ENCODE results near the gene QRICH2.
"Not testable (repeated sequence)": the region's sequence is repeated elsewhere in the genome, so short reads cannot be mapped to it uniquely, and the experiment has no call there.

Gene QRICH2

DNA sequence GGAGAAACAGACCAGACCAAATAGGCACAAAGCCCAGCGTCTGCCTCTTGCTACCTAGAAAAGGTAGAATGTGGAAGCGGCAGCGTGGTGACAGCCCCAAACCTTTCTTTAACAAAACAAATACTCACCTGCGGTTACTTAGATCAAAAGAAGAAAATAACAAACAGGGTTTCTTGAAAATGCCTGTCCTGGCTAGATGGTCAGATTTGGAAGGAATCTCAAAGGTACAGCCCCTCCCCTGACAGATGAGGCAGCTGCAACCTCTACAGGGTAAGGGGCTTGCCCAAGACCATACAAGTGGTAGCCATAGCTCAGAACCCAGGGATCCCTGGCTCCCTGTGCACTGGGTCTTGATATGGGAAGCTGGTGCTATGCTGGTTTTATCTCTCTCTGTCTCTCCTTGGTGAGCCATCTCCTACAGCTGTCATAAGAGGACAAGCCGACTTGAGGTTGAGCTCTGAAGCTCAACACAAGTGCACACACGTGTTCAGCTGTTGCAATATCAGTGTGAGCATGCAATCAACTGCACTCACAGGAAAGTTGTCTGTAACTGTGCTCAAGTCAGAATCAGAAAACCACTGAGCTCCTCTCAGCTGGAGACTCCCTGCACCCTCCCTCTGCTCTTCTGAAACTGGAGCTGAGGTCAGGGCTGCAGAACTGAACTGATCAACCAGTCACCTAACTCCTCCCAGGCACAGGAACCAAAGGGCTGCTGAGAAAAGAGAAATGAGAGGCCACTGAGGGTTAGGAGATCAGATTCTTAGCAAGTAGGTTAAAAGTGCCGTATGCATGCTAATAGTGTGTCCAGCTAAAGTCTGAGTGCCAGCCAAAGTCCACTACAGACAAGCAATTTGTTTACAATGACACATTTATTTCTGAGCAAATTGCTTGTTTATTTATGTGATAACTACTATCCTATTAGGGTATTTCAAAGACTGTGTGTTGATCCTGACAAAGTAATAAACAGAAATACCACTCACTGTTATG lies 61.7 kb downstream of the QRICH2 start:
- no peak for DNase-seq (ENCODE audit: low spot score)

- DNase-seq (ENCODE audit: low spot score): not testable (repeated sequence)
These were observed 63.4 kb downstream of the QRICH2 start for GRCh38 chr17:76244721-76245120.

DNA sequence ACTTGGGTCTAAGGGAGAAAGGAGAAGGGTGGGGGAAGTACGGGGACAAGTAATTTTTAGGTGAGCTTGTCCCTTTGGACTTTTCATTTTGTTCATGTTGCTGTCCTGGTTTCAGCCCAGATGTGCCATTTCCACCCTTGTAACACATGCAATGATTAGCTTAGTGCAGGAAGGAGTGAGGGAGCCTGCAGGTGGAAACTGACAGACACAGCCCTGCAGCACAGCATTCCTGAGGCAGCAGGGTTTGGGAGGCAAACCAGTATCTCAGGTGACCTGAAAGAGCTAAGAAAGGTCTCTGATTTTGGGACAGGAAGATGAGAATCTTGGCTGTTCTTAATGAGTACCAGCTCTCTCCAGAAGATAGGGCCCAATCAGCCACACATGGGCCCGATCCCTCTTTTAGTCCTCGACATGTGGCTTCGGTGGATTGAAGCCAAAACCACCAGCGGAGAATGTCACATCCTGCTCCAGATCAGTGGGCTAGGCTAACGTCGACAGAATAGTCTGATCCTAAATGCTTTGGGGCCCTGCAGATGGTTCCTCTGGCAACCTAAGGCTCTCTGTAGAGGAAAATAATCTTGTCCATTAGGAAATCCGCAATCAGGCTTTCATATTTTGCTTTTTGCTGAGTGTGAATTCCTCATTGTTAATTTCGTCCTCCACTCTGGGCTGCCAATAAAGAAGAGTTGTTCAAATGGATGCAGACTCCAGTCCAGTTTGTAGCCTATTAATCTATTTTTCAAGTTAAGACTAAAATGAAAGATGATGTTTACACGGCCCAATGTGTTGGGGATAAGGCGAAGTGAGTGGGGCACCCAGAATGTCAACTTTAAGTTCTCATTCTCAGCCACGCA lies 64.0 kb downstream of the QRICH2 start:
- DNase-seq (ENCODE audit: low spot score): no peak

- no peak for DNase-seq (ENCODE audit: low spot score)
These were observed 66.3 kb downstream of the QRICH2 start for GRCh38 chr17:76241691-76242255.

DNA sequence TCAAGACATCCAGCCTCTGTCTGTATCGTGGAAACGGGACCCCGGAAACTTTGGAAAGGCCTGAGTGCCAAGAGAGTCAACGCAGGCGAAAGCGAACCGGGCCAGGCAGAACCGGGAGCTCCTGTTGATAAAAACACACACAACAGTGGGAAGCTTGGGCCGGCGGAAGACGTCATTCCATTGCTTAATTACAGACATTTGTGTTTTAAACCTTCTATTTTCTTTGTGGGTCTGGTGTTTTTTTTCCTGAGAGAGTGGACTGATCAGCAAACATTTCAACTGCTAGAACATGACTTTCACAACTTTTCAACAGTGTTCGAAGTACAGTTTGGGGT lies 66.9 kb downstream of the QRICH2 start:
- DNase-seq (ENCODE audit: low spot score): no peak

DNA sequence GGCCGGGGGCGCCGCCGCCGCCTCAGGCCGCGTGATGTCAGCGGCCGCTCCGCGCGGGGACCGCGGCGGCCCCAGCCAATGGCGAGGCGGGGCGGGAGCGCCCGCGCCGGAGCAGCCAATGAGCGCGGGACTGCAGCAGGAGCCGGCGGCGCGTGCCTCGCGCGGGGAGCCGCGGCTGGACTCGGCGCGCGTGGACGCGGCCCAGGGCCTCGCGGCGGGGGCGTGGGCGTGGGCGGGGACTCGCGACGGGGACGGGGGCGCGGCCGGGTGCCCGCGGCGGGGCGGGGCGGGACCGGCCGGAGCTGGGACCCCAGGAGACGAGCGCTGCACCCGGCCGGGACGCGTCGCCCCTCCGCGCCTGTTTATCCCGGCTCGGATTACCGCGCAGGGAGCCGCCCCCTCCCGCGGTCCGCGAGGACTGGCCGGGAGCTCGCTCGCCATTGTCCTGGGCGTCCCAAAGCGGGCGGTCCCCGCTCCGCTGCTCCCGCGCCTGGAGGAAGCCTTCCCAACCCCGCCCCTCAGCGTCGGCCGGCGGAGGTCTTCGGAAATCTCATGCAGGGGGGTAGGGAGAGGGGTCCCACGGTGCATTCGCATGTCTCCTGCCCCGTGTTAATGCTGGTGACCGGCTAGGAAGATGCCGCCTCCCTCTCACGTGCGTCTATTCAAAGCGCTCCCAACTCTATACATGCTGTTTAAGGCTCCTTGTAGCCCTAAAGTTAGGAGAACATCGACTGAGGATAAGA lies 67.4 kb downstream of the QRICH2 start, which contains the start of gene RNF157:
Gene RNF157 (minus strand): TSS at position 33 of the 743 bp plus-strand sequence. CDS start 253 bp downstream, outside the sequence.
- DNase-seq (ENCODE audit: low spot score): peak; percentile 54

DNA sequence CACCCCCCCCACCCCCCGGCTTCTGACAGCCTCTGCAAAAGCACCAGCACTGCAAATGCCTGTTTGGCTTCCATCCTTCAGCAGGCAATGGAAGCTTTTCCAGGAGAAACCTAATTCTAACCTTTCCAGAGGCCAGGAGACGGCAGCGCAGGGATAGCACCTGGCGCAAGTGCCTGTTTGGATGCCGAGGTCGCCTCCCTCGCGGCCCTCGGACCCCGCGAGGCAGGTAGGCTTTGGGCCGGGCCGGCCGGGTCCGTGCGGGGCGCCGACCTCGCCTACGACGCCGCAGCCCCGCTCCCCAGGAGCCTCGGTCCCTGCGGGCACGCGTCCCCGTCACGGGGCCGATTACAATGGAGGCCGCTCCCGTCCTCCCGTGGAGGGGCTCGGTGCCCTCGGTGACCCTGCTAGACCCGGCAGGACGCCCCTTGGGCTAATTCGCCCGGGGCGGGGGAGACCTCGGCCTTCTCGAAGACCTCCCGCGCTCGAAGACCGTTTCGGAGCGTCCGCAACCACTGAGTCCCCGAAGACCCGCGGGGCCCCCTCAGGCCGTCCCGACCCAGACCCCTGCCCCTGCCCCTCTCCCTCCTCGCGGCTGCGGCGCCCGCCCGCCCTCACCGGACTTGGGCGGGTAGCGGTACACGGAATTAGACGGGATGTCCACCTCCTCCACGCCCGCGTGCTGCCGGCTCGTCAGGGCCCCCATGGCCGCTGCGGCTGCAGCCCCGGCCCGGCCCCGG lies 68.4 kb downstream of the QRICH2 start:
- peak; percentile 35 for DNase-seq (ENCODE audit: low spot score)

DNA sequence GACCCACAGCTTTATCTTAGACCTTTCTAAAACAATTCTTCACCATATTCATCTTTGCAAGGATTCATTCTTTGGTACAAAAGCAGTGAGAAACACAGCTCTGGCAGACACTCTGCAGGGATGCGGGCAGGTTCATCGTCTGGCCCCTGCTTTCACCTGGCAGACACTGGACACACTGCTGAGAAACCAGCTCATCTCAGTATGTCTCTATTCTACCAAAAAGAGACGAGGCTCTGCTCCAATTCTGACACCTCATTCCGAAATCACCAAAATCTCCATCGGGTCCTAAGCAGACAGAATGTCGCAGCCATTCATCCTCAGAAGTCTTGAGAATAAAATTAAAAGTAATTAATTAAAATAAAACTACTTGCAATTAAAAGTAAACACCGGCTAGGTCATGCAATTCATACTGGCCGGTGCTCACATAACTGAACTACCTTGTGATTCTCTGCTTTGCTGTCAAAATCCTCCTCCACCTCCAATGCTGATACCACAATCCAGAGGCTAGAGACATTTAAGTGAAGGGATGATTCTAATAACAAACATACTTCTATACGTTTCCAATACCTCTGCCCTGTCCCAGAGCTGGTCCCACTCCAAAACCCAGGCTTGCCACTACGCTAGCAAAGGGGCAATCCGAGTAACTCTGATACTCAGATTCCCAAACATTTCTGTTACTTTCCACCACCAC lies 69.1 kb downstream of the QRICH2 start:
- peak; percentile 16 for DNase-seq (ENCODE audit: low spot score)

DNA sequence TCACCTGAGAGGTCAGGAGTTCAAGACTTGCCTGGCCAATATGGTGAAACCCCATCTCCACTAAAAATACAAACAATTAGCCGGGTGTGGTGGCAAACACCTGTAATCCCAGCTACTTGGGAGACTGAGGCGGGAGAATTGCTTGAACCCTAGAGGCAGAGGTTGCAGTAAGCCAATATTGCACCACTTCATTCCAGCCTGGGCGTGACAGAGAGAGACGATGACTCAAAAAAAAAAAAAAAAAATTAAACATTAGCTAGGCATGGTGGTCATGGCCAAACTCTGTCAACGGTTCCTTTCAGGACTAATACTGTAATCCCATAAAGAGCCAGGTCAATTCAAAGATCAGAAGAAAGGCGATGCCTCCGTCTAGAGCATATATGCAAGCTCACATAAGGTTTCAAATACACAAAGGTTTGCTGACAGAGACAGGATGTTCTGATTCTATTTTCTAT lies 70.2 kb downstream of the QRICH2 start:
- DNase-seq (ENCODE audit: low spot score): peak; percentile 23

DNA sequence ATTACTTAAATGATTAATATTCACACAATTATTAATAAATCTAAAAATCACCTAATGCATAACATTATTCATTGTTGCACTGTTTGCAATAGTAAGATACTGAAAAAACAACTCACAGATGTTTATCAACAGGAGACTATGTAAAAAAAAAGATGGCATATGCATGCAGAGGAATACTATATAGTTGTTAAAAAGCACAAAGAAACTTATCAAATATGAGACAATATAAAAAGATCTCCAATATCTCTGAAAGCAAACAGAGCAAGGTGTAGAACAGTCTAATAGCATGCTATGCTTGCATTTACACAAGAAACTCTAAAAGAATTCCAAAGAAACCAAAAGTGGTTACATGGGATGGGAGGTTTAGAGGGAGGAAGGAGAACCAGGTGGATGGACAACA lies 71.5 kb downstream of the QRICH2 start:
- no peak for DNase-seq (ENCODE audit: low spot score)

- DNase-seq (ENCODE audit: low spot score): no peak
These were observed 72.2 kb downstream of the QRICH2 start for GRCh38 chr17:76235883-76236282.

DNA sequence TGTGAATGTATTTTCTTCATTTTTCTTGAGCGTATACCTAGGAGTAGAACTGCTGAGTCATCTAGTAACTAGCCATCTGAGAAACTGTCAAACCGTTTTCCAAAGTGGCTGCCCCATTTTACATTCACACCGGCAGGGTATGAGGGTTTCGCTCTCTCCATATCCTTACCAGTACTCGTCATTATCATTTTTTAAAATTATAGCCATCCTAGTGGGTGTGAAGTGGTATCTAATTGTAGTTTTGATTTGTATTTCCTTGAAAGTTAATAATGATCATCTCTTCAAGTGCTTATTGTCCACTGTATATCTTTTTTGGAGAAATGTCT lies 73.8 kb downstream of the QRICH2 start:
- no peak for DNase-seq (ENCODE audit: low spot score)

- no peak for DNase-seq (ENCODE audit: low spot score)
These were observed 74.3 kb downstream of the QRICH2 start for GRCh38 chr17:76233588-76234353.

DNA sequence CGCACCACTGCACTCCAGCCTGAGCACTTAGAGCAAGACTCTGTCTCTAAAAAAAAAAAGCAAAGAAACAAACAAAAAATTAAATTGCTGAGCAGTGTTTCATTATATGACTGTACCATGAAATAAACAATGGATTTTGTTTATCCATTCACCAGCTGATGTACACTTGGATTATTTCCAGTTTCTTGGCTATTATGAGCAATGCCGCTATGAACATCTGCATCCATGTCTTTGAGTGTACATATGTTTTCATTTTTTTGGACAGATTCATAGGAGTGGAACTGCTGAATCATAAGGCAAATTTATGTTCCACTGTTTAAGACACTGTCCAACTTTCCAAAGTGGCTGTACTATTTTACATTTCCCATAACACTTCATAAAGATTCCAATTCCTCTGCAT lies 75.7 kb downstream of the QRICH2 start:
- DNase-seq (ENCODE audit: low spot score): no peak

DNA sequence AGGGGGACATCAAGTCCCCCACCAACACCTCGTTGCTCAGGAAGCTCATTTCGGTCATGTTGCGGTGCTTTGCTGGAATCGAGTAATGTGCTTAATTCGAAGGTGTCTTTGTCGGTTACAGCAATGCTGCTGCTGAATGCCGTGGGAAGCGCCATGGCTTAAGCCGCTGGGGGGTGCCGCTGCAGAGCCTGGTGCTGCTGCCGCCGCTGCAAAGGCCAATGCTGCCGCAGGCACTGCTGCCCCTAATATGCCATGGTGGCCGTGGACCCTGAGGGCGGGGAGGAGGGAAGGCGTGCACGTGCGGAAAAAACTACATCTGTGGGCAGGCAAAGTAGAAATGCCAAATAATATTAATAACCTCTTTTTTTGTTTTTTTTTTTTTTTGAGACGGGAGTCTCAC lies 81.3 kb downstream of the QRICH2 start:
- DNase-seq (ENCODE audit: low spot score): not testable (repeated sequence)

GRCh38 chr17:76225373-76226086 lies 82.5 kb downstream of the QRICH2 start:
- DNase-seq (ENCODE audit: low spot score): not testable (repeated sequence)
